HG03095 (cell line): ENCODE results near the gene NRAS.
"Not testable (repeated sequence)": the region's sequence is repeated elsewhere in the genome, so short reads cannot be mapped to it uniquely, and the experiment has no call there.

Experiments
- ATAC-seq: cut with Tn5 transposase; IDR thresholded peaks from one replicate; pipeline ENCODE4 v1.9.1; 2021; ENCODE audit warnings: moderate library complexity; ENCODE audit not compliant: unreplicated experiment

NRAS gene

DNA sequence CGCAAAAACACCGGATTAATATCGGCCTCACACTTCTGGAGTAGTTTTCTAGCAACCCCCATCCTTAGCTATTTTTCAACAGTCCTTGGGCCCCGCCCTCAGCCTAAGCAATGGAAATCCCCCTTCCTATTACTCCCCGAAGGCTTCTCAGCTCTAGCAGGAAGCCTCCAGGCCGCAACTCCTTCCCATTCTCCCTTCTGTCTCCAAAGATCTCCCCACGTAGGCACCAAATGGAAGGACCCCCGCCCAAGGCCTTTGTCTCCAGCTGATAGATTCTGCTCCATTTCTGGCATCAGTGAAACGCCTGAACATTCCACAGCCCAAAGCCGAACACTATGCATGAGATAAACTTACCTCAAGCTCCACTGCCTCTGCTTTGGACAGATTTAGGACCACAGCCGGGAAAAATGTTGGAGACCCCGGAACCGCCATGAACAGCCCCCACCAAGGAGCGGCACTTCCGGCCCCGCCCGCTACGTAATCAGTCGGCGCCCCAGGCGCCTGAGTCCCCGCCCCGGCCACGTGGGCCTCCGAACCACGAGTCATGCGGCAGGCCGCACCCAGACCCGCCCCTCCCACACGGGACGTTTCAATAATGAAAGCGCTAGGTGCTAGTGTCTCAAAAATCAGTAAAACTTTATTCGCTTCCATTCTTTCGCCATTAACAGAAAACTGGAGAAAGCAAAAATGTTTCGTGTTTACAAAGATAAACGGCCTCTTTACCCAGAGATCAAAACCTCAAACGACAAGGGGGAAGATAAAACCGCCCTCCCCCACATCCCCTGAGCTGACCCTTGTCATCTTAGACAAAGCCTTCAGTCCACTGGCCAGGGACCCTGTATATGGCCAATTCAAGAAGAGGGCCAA is at the start of gene NRAS:
Gene NRAS, minus strand, starts transcription at position 468 of the 867 bp plus-strand sequence. CDS start 611 bp downstream, outside the sequence.
- peak; percentile 96 for ATAC-seq

- ATAC-seq: no peak
Observed at GRCh38 chr1:114764689-114765088, 48.1 kb upstream of the NRAS start.

GRCh38 chr1:114758256-114758832 is 41.8 kb upstream of the NRAS start:
- no peak for ATAC-seq

DNA sequence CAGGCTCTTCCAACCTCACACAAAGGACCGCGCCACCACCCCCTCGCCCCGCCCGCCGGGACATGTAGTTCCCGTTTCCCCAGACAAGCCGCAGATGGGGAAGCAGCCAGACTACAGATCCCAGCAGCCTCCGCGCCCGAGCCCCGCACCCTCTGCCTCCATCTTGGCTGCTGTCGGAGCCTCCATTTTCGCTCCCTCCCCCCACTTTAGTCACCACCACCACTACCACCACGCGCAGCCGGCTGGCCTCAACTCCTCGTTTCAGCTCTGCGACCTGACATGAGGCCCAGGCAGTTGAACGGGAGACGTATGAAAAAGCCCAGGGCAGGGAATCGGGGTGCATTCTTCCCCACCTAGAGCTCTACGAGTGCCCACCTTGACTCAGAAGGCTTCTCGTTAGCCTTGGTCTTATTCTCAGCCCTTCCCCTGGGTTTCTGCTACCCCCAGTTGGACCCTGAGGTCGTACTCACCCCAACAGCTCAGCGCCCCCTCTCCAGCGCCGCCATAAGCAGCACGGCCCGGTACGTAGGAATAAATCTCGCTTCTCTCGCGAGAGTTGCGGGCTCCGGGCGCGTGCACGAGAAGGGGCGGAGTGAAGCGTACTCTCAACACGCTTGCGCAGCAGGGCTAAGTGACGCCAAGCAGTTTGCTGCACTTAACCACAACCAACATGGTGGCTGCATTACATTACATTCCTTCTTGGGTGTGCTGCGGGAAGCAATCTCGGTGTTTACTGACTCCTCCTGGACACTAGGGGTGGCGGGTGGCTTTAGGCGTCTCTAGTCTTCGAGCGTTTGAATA is 41.1 kb upstream of the NRAS start, which contains the start of gene CSDE1:
Gene CSDE1, minus strand, starts transcription at position 530 of the 801 bp plus-strand sequence. CDS start 18,094 bp downstream, outside the sequence.
- peak; percentile 74 for ATAC-seq

DNA sequence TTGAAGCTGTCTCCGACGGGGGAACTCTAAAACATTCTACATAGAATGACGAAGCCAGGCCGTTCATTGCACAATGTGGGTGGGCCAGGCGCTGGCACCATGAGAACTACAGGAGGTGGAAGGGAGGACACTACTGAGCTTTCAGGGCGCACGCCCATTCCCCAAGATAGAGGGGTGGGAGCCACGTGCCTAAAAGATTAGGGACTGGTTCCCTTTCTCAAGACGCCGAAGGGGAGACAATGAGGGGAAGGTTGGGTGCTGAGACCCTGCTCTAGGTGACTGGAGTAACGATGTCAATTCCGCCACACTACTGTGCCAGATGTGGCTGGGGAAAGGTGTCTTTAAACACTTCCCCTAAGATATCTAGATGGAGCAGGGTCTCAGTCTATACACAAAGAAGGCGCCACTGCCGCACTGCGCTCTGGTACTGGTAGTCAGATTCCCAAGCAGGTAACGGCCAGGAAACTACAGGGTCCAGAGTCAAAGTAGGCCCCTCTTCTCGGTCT is 40.4 kb upstream of the NRAS start:
- no peak for ATAC-seq

DNA sequence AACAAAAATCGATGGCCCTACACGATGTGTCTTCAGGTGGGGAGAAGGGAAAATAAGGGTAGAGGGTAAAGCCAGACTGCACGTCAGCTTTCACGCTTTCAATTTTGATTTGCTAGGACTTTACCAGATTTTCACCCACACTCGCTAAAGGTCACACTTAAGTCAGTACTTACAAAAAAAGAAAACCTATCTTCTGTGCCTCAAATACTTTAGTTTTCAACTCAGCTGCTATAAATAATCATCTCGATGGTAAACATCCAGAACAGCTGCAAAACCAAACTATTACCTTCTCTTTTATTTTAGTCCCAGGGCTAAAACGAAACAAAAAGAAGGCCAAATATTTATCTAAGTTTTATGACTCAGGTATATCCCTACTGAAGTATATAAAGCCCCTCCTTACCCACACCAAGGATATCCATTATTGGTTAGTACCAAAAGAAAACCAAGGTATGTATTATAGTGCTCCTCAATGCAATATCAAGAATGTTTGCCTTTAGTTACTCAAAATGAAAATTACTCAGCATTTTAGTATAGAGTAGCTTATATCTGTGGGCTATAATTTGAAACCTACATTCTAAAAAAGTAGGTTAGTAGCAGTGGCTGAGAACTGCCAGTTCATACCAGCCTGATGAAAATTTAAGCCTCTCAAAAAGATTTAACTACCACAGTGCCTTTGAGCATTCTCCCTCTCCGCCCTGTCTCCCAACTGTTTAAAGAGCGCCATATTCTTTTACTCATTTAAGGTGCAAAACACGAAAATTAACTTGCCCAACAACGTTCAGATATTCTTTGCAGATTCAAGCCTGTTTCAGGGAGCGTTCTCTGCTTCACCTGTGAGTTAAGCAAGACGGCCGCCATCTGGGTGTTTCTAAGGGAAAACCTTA is 39.7 kb upstream of the NRAS start:
- peak; percentile 52 for ATAC-seq

DNA sequence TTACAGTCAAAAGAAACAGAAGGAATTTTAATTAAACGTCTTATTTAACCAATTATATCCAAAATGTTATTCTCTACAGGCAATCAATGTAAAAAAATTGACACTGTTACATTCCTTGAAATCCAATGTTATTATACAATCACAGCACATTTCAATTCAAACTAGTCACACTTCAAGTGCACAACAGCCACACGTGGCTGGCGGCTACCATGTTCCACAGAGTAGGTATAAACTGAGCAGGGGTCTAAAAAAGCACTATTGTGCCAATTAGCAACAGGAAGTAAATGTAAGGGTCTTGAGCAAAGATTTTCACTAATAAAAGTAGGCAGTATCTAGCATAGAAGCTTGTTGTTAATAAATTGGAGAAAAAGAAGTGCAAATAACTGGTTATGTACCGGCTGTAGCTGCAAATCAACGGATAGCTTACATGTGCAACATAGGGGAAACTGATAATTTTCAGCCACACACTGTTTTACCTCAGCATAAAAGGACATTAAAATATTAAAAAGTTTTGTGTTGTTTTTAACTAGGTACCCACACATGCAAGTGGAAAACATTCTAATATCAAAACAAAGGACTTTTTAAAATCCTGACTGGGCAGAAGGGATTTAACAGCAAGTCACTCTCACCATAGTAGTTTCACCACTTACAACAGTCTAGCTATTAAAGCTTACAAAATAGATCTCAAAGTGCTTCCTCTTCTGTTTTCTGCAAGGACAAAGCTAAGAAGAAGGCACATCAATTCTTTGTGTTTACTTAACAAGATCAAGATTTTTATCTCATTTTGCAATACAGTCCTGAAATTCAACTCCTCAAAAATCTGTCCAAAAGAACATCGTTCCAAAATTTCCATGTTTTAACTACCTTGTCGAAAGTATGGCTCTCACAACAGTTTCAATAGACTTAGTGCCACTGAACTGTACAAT is 38.7 kb upstream of the NRAS start:
- no peak for ATAC-seq

- ATAC-seq: not testable (repeated sequence)
Observed at GRCh38 chr1:114753702-114754101, 37.1 kb upstream of the NRAS start.

DNA sequence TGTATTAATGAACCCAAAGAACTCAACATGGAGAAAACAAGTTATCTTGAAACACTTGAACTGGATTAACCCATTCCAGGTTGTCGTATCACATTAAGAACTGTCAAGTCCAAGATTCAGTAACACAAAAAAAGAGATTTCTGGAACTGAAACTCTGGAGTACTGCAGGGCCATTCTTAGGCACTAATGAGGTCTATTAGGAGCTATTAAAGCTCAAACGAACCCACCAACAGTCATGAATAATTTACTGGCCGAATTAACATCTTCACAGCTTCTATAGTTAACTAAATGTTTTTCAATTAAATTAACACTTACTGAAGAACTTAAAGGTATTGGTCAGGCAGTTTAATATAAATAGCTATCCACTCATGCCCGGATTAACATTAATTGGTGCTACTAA is 36.6 kb upstream of the NRAS start:
- no peak for ATAC-seq

- no peak for ATAC-seq
Observed at GRCh38 chr1:114750780-114751179, 34.2 kb upstream of the NRAS start.

DNA sequence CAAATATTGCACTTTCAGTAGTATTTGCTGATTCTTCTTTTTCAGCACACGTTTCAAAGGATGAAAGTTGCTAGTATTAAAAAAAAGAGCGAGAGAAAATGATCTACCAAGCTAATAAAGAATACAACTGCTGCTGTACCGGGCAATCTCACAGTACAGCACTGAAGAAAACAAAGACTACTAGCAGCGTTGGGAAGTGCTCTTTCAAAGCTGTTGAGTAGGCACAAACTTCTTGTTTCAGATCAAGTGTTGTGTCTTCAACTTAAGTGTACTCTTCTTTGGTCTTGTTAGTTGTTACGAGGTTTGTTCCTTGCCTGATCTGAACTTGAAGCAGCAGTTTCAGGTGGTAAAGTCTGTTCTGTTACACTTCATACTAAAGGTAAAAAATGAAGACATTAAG is 33.3 kb upstream of the NRAS start:
- ATAC-seq: no peak

DNA sequence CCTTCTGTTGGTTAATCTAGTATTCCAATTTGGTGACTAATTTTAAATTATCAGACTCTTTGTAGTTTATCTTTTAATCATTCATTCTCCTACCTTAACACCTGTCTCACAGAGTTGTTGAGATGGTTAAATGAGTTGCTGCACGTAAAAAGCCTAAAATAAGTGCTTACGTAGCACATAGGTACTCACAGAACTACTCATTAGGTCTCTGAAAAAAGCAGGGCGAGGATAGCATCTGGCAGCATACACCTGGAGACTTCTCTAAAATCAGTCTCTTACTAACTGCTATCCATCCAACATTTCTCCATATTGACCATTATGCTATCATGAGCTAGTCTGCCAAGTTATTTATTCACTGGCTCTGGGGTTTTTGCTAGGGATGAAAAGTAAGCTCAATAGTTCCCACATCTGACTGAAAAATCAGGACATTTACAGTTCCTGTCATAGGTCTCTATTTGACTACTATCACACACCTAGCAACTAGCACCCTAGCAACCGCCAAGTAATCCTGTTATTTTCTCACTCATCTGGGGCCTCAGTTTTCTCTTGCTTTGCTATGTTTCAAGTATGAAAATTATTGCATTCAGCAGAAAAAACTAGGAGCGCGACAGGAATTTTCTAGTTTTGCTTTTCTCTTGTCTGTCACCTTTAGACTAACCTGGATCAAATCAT is 30.0 kb upstream of the NRAS start:
- no peak for ATAC-seq

DNA sequence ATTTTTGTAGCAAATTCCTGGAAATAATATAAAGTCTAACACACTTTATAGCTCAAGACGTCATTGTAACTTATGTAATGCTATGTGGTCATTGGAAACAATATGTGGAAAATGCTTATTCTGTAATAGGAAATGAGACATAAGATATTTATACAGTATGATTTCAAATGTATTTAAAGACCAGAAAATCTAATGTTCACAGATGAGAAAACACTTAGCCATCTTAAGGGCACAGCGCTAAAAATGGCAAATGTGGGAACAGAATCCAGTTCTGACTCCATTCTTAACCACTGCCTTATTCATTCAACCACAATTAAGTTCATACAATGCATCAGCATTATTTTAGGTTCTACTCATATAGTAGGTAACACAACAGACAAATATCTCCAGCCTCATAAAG is 28.7 kb upstream of the NRAS start:
- ATAC-seq: no peak

GRCh38 chr1:114741963-114742746 is 25.6 kb upstream of the NRAS start:
- ATAC-seq: no peak

DNA sequence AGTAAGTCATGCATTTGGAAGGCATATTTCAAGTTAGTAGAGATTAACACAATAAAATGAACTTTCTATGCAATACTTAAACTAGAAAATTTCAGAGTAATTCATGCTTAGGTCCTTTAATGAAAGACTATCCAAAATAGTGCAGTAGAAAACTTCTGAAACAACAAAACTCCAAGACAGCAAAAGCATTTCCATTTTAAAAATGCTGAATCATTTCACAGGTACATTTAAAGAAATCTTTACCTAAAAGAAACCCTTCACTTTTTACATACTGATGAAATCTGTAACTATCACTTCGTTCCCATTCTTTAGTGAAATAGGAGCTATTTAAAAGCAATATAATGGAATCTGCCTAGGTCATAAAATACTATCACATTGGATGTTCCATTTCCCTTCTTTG is 23.8 kb upstream of the NRAS start:
- no peak for ATAC-seq

DNA sequence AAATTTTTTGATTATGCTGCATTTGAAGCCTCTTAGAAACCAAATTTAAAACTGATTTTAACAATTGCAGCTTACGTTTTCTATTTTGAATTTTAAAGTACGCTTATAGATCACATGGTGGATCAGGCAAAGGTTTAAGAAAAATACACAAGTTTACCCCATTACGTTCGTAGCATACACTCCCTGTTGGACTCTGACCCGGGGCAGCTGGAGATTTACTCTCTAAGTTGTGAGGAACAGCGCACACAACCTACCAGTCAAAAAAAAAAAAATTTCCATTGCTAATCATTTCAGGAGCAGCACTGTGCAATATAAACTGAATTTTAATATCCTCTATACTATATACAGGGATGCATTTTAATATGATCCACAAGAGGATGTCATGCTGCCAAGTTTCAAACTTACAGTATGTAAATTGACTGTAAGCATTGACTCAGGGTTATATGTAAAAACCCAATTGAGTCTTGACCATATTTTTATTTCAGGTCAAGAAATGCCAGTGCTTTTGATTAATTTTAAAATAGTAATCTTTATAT is 20.8 kb upstream of the NRAS start:
- no peak for ATAC-seq

- ATAC-seq: no peak
Observed at GRCh38 chr1:114735479-114735878, 18.9 kb upstream of the NRAS start.

- ATAC-seq: no peak
Observed at GRCh38 chr1:114729782-114730181, 13.2 kb upstream of the NRAS start.
